ENCODE data around the gene KCNJ14. TPM values are rescaled to one million over a fixed set of nuclear protein-coding genes. Genes with fewer than 3 reads are reported as not detected.

The KCNJ14 gene
- polyA plus RNA-seq, 1 experiment: 0.20 TPM

DNA sequence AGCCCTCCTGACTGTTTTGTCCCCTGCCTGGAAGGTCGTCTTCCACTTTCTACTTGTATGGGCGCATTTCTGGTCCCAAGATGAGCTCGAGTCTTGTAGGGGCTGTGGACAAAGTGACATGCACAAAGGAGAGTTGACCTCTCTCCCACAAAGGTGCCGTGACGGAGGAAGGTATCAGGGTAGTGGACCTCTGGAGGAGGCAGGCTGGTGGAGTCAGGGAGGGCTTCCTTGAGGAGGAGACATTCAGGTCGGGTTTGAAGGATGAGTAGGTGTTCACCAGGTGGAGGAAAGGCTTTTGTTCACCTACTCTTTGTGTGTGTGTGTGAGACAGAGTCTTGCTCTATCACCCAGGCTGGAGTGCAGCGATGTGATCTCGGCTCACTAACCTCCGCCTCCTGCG is 15.5 kb downstream of the KCNJ14 start:
- Histone ChIP-seq H3K9me3 (ENCODE audit: control insufficient read depth, insufficient read depth, low read length) (no peaks in the 10 kb centered on the region; the same call in 1 of the 2 replicates), H3K4me3 (ENCODE audit: low read depth, low read length) (no peak overlapping the region), H3K27me3 (ENCODE audit: control insufficient read depth, insufficient read depth, low read length) (no peaks in the 10 kb centered on the region), H3K27ac (ENCODE audit: low read depth, low read length) (no peak overlapping the region)
- TF ChIP-seq, protein P1, sequence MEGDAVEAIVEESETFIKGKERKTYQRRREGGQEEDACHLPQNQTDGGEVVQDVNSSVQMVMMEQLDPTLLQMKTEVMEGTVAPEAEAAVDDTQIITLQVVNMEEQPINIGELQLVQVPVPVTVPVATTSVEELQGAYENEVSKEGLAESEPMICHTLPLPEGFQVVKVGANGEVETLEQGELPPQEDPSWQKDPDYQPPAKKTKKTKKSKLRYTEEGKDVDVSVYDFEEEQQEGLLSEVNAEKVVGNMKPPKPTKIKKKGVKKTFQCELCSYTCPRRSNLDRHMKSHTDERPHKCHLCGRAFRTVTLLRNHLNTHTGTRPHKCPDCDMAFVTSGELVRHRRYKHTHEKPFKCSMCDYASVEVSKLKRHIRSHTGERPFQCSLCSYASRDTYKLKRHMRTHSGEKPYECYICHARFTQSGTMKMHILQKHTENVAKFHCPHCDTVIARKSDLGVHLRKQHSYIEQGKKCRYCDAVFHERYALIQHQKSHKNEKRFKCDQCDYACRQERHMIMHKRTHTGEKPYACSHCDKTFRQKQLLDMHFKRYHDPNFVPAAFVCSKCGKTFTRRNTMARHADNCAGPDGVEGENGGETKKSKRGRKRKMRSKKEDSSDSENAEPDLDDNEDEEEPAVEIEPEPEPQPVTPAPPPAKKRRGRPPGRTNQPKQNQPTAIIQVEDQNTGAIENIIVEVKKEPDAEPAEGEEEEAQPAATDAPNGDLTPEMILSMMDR (IDR thresholded peaks at IDR 0.05; ENCODE audit: low read depth, low read length): no peak
- DNase-seq (ENCODE audit: low read depth, low spot score): no peak
- POLR2A ChIA-PET: no interaction called here
- CTCF ChIA-PET: interaction anchor here (1.2 to 2.0 kb wide), 4 partner anchors 19 to 113 kb away, joined by 3 to 12 read pairs (median 4); partner anchors contain the start of gene KDELR1

DNA sequence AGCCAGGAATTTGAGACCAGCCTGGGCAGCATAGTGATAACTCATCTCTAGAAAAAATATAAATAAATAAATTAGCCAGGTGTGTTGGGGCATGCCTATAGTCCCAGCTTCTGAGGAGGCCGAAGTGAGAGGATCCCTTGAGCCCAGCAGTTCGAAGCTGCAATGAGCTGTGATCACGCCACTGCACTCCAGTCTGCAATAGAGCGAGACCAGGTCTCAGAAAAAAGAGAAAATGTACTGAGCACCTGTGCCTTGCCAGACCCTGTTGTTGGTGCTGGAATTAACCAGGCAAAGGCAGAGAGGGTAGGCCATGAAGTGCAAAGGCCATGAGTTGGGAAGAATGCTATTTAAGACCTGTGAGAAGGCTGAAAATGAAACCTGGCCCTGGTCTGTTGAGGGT is 16.5 kb downstream of the KCNJ14 start:
- TF ChIP-seq, protein P1 (IDR thresholded peaks at IDR 0.05; ENCODE audit: low read depth, low read length): no peak
- H3K27me3 ChIP-seq (ENCODE audit: control insufficient read depth, insufficient read depth, low read length): no peaks in the 10 kb centered on the region
- ChIA-PET CTCF (no interaction called here), POLR2A (interaction anchor here (1.0 kb wide), 1 partner anchor 9 kb away, joined by 4 read pairs; no protein-coding TSS in a partner anchor)
- H3K4me3 ChIP-seq (ENCODE audit: low read depth, low read length): no peak overlapping the region
- DNase-seq (ENCODE audit: low read depth, low spot score): no peak
- H3K9me3 ChIP-seq (ENCODE audit: control insufficient read depth, insufficient read depth, low read length): no peaks in the 10 kb centered on the region; the same call in 1 of the 2 replicates
- no peak overlapping the region for H3K27ac ChIP-seq (ENCODE audit: low read depth, low read length)

DNA sequence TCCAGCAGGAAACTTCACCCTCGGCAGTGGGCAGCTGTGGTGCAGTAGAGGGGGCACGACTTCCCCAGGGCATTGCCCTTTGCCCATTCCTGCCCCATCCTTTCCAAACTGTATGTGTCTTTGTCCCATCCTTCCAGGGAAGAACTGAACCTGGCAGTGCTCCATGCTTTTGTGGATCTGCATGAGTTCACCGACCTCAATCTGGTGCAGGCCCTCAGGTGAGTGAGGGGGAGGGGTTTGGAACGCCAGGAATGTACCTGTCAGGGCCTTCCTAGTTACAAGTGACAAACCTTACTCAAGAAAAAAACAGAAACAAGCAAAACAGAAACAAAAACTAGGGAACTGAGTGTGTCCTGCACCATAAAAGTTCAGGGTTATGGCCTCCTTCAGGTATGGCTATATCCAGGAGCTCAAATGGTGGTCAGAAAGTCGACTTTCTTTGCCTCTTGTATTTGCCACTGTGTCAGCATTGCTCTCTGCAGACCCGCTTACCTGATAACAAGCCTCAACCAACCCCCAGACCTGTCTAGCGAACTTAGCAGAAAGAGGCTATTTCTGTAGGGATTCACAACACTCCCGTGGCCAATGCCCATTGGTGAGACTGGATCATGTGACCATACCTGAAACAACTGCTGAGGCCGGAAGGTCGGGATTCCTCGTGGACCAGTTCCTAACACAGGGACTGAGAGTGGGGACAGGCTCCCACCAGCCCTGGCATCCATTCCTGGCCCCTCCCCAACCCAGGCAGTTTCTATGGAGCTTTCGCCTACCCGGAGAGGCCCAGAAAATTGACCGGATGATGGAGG is 18.0 kb downstream of the KCNJ14 start:
- DNase-seq (ENCODE audit: low read depth, low spot score): no peak
- CTCF ChIA-PET: interaction anchor here (0.8 kb wide), 1 partner anchor 82 kb away, joined by 3 read pairs; the partner anchor contains the start of gene KDELR1

DNA sequence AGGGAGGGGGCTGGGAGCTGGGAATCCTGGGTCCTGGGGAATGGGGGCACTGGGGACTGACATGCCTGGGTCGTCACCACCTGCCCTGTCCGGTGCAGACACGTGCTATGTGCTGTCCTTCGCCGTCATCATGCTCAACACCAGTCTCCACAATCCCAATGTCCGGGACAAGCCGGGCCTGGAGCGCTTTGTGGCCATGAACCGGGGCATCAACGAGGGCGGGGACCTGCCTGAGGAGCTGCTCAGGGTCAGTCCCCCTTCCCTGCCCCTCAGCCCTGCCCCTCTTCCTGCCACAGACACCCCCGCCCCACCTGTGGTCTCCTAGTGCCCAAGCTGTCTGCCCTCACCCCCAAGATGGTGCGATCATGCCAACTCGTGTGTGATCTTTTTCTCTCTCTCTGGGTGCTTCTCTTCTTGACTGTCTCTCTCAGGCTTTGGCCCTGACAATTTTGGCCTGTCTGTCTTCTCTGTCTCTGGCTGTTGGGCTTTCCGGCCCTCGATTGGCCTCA is 18.8 kb downstream of the KCNJ14 start:
- Histone ChIP-seq H3K27me3 (ENCODE audit: control insufficient read depth, insufficient read depth, low read length) (no peaks in the 10 kb centered on the region), H3K4me3 (ENCODE audit: low read depth, low read length) (no peak overlapping the region), H3K9me3 (ENCODE audit: control insufficient read depth, insufficient read depth, low read length) (no peaks in the 10 kb centered on the region; the same call in 1 of the 2 replicates), H3K27ac (ENCODE audit: low read depth, low read length) (no peak overlapping the region)
- no peak for DNase-seq (ENCODE audit: low read depth, low spot score)
- ChIA-PET POLR2A (no interaction called here), CTCF (interaction anchor here (0.8 kb wide), 1 partner anchor 83 kb away, joined by 3 read pairs; the partner anchor contains the start of gene KDELR1)
- TF ChIP-seq, protein P1 (IDR thresholded peaks at IDR 0.05; ENCODE audit: low read depth, low read length): no peak

More for the DNA sequence above, 18.0 kb downstream of the KCNJ14 start:
- Histone ChIP-seq H3K4me3 (ENCODE audit: low read depth, low read length) (no peak overlapping the region), H3K27ac (ENCODE audit: low read depth, low read length) (no peak overlapping the region), H3K27me3 (ENCODE audit: control insufficient read depth, insufficient read depth, low read length) (no peaks in the 10 kb centered on the region), H3K9me3 (ENCODE audit: control insufficient read depth, insufficient read depth, low read length) (no peaks in the 10 kb centered on the region; the same call in 1 of the 2 replicates)
- POLR2A ChIA-PET: no interaction called here
- TF ChIP-seq, protein P1 (IDR thresholded peaks at IDR 0.05; ENCODE audit: low read depth, low read length): no peak

Measured in AG04450 (cell line).